Upper lobe of left lung (tissue), 4 donors: ENCODE data around the gene PPP2CA.

Experiments used
- CTCF ChIP-seq, 6 experiments: fragments of 450-650 bp in 4 of 6; fragments of 200-600 bp in 2 of 6; sonication (generic) in 2 of 6; IDR thresholded peaks; one replicate each; pipeline ENCODE4 v1.5.1; 2016 to 2019; ENCODE audit warnings: antibody characterized with exemption in 6 of 6
- POLR2A ChIP-seq, 4 donors: fragments of 450-650 bp; IDR thresholded peaks; one replicate each; pipeline ENCODE4 v1.5.1; 2016 to 2017; ENCODE audit warnings: antibody characterized with exemption in 4 of 4, mild to moderate bottlenecking in 2 of 4
- POLR2AphosphoS5 ChIP-seq, 2 donors: sonication (generic); formaldehyde crosslinking; IDR thresholded peaks; one replicate each; pipeline ENCODE4 v1.5.1; 2017; ENCODE audit warnings: antibody characterized with exemption in 2 of 2

GRCh38 chr5:134162592-134162991, 63.3 kb downstream of the PPP2CA start:
- TF ChIP-seq POLR2A (IDR thresholded peaks at IDR 0.05): no peak
- TF ChIP-seq POLR2AphosphoS5 (IDR thresholded peaks at IDR 0.05): no peak
- TF ChIP-seq CTCF (IDR thresholded peaks at IDR 0.05): no peak
